ENCODE measurements around the gene COPE. TPM values are rescaled to one million over a fixed set of nuclear protein-coding genes. Genes with fewer than 3 reads are reported as not detected.

COPE gene
- total and polyA plus RNA-seq, 2 of the 4 experiments (the other 2 are of a cell fraction) = 347 to 461 TPM

DNA sequence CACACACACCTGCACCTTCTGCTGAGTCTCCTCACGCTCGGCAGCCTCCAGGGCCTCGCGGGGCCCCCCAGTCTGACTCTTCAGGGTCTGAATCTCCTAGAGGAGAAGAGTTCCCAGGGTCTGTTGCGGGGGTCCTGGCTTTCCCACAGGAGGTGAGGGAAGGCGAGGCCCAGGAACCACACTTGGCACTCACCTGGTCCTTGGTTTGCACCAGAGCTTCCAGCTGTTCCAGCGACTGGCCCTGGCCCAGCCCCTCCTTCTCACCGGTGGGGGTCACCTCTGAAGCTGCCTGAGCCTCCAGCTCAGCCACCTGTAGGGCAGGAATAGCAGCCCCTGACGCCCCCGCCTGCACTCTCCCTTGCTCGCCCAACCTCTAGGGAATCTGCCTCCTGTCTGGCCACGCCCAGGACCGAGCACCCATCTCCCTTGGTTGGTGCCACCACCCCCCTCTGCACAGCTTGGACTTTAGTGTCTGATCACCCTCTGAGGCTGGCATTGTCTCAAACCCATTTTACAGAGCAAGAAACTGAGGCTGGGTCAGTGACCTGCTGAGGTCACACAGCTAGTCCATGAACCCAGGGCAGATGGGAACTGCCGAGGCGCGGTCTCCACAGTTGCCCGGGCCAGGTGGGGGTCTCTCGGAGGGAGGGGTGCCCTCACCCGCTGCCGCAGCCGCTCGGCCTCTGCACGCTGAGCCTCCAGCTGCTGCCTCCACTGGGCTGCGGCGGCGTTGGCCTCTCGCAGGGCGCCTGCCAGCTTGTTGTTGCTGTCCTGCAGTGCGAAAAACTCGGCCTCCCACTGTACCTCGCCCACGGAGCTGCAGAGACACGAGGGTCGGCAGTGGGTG, 12.4 kb upstream of the COPE start:
- no peak for DNase-seq
- peaks cover 64% of the 10 kb centered on the region for H3K36me3 ChIP-seq (ENCODE audit: control insufficient read depth, insufficient read depth, low read length)
- WGBS, 2 experiments (ENCODE audit: extremely low coverage in 2 of 2, insufficient read length in 1 of 2) = 92% methylated on average over 19 of the region's 34 CpGs; no CpG with 5 or more reads in 1 of the 2 experiments
- no peak overlapping the region for H4K8ac ChIP-seq (ENCODE audit: low read depth in 2 of 2, low read length in 2 of 2)
- H2AK5ac ChIP-seq (ENCODE audit: low read depth, low read length) = no peak overlapping the region
- no peak overlapping the region for H4K5ac ChIP-seq (ENCODE audit: low read depth, low read length)
- peaks cover 15 to 28% of the 10 kb centered on the region in 2 experiments for H3K79me1 ChIP-seq (ENCODE audit: low read depth in 1 of 2, low read length in 2 of 2)
- no peak overlapping the region for H3K23ac ChIP-seq (ENCODE audit: low read depth, low read length)
- no TSS peak for BruUV-seq (replicated peaks)
- no peak overlapping the region for H2BK15ac ChIP-seq (ENCODE audit: low read depth, low read length)
- intact Hi-C loops (cut with micrococcal nuclease) = no loop called here
- in situ Hi-C loops (cut with MboI; ENCODE audit: low sequenced_read_pairs) = no loop called here
- ChIA-PET POLR2A (ENCODE audit: unreplicated experiment) (no interaction called here), CTCF (interaction anchor here (0.6 kb wide), 1 partner anchor 64 kb away, joined by 4 read pairs; no protein-coding TSS in a partner anchor)
- no peak for ATAC-seq (ENCODE audit: low read depth)
- no peak overlapping the region for H2AK9ac ChIP-seq (replicated peaks; ENCODE audit: low read depth, low read length, poor library complexity)
- no peak overlapping the region for H3K18ac ChIP-seq (ENCODE audit: low read depth, low read length)
- TF ChIP-seq MAFK (IDR thresholded peaks at IDR 0.05; ENCODE audit: low read depth, low read length) = no peak
- no peak for TF ChIP-seq FOS (IDR thresholded peaks at IDR 0.05; ENCODE audit: low read depth, low read length)
- TF ChIP-seq, protein P1, sequence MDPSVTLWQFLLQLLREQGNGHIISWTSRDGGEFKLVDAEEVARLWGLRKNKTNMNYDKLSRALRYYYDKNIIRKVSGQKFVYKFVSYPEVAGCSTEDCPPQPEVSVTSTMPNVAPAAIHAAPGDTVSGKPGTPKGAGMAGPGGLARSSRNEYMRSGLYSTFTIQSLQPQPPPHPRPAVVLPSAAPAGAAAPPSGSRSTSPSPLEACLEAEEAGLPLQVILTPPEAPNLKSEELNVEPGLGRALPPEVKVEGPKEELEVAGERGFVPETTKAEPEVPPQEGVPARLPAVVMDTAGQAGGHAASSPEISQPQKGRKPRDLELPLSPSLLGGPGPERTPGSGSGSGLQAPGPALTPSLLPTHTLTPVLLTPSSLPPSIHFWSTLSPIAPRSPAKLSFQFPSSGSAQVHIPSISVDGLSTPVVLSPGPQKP (IDR thresholded peaks at IDR 0.05; ENCODE audit: borderline replicate concordance, low read depth, low read length) = no peak
- no peak for TF ChIP-seq SMC3 (IDR thresholded peaks at IDR 0.05; ENCODE audit: low read depth, low read length)
- TF ChIP-seq, protein P2, sequence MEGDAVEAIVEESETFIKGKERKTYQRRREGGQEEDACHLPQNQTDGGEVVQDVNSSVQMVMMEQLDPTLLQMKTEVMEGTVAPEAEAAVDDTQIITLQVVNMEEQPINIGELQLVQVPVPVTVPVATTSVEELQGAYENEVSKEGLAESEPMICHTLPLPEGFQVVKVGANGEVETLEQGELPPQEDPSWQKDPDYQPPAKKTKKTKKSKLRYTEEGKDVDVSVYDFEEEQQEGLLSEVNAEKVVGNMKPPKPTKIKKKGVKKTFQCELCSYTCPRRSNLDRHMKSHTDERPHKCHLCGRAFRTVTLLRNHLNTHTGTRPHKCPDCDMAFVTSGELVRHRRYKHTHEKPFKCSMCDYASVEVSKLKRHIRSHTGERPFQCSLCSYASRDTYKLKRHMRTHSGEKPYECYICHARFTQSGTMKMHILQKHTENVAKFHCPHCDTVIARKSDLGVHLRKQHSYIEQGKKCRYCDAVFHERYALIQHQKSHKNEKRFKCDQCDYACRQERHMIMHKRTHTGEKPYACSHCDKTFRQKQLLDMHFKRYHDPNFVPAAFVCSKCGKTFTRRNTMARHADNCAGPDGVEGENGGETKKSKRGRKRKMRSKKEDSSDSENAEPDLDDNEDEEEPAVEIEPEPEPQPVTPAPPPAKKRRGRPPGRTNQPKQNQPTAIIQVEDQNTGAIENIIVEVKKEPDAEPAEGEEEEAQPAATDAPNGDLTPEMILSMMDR (conservative IDR thresholded peaks at IDR 0.05; ENCODE audit: low read depth, low read length) = no peak
- no peak for TF ChIP-seq POLR2A (IDR thresholded peaks at IDR 0.05; ENCODE audit: low read depth, low read length)
- TF ChIP-seq RCOR1 (IDR thresholded peaks at IDR 0.05; ENCODE audit: insufficient replicate concordance, low read length) = no peak
- dilution Hi-C loops (cut with HindIII; ENCODE audit: low sequenced_read_pairs, unreplicated experiment) = no loop called here
- H4K20me1 ChIP-seq (ENCODE audit: insufficient read depth, low read length) = peaks cover 26% of the 10 kb centered on the region
- H3K27me3 ChIP-seq (ENCODE audit: control insufficient read depth, insufficient read depth, low read length) = no peaks in the 10 kb centered on the region
- no peak overlapping the region for H3K27ac ChIP-seq (ENCODE audit: insufficient read depth, low read length)
- H3K56ac ChIP-seq (ENCODE audit: extremely low read depth, insufficient read depth, low read length) = no peak overlapping the region
- no peak overlapping the region for H2BK120ac ChIP-seq (ENCODE audit: low read depth, low read length)
- no peak overlapping the region for H3K14ac ChIP-seq (replicated peaks; ENCODE audit: low read depth, low read length)
- H3K4ac ChIP-seq (ENCODE audit: low read depth, low read length) = no peak overlapping the region
- H2AFZ ChIP-seq (replicated peaks; ENCODE audit: low read length, poor library complexity) = no peak overlapping the region
- no peaks in the 10 kb centered on the region for H3K9me3 ChIP-seq (ENCODE audit: control insufficient read depth, insufficient read depth, low read length)
- no peak overlapping the region for H3K4me2 ChIP-seq (ENCODE audit: low read depth, low read length)
- H2BK5ac ChIP-seq (ENCODE audit: low read depth, low read length, poor library complexity, severe bottlenecking) = no peak overlapping the region
- no peaks in the 10 kb centered on the region; the same call in 1 of the 2 replicates for H3K9me1 ChIP-seq (ENCODE audit: insufficient read depth, low read length)
- H3K4me1 ChIP-seq (ENCODE audit: control insufficient read depth, insufficient read depth, low read length) = no peaks in the 10 kb centered on the region
- H2BK20ac ChIP-seq (ENCODE audit: low read depth, low read length) = no peak overlapping the region
- H4K91ac ChIP-seq (ENCODE audit: insufficient read depth, low read depth, low read length) = no peak overlapping the region
- H3K9ac ChIP-seq (ENCODE audit: low read depth, low read length) = no peak overlapping the region
- no peak overlapping the region for H3K4me3 ChIP-seq (ENCODE audit: insufficient read depth, low read depth, low read length)
